ENCODE results near the gene SCAF1. TPM values are rescaled to one million over a fixed set of nuclear protein-coding genes. Genes with fewer than 3 reads are reported as not detected.

SCAF1 gene
- total and polyA plus RNA-seq, 2 of the 13 experiments (the other 11 are each of a cell fraction or from before 2014, with no cell fraction given) = 3.3 to 6.1 TPM

DNA sequence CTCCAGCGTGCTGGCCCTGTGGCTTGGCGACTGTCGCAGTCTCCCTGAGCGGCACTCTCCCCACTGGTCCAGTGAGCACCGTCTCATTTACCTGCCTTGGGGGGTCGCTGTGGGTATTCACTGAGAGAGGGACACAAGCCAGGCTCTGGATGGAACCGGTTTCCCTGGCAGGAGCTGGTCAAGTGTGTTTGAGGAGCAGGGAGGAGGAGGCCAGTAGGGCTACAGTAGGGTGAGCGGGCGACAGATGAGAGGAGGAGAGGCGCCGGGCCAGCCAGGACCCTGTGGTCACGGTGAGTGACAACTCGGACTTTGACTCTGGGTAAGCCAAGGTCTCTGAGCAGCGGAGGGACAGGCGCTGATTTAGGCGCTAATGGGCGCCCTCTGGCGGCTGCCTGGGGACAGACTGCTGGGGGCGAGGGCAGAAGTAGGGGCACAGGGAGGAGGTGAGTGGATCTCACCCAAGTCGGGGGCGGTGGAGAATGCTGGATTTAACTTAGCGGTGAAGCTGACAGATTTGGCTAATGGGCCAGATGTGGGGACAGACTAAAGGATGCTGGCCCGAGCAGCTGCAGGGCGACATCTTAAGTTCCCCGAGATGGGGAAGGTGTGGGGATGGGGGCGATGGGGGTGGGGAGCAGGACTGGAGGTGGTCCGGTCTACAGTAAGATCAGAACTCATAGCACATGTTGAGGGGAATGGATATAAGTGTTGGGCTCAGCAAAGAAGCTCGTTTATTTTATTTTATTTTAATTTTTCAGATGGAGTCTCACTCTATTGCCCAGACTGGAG is 30.3 kb downstream of the SCAF1 start (continued):
- TF ChIP-seq SKIL (CRISPR knock-in tag; IDR thresholded peaks at IDR 0.05; ENCODE audit: borderline replicate concordance) = 0 out of 2 replicates have a peak, but pooled peaks have one; percentile 47
- TF ChIP-seq ZKSCAN5 (CRISPR knock-in tag; IDR thresholded peaks at IDR 0.05) = 0 out of 2 replicates have a peak, but pooled peaks have one; percentile 26
- peak; percentile 79; the same call in 1 of the 2 replicates for TF ChIP-seq MYPOP (CRISPR knock-in tag; IDR thresholded peaks at IDR 0.05)
- peak; percentile 71 for TF ChIP-seq ZFX (CRISPR knock-in tag; IDR thresholded peaks at IDR 0.05; ENCODE audit: low read depth)
- TF ChIP-seq EED (CRISPR knock-in tag; IDR thresholded peaks at IDR 0.05) = no peak
- TF ChIP-seq FOXA3 (CRISPR knock-in tag; IDR thresholded peaks at IDR 0.05) = 0 out of 2 replicates have a peak, but pooled peaks have one; percentile 25
- TF ChIP-seq, protein P1, sequence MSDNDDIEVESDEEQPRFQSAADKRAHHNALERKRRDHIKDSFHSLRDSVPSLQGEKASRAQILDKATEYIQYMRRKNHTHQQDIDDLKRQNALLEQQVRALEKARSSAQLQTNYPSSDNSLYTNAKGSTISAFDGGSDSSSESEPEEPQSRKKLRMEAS (IDR thresholded peaks at IDR 0.05) = peak; percentile 52; the same call in 1 of the 2 replicates
- peak; percentile 59 for TF ChIP-seq ASH2L (IDR thresholded peaks at IDR 0.05; ENCODE audit: insufficient read length, low read depth, low read length)
- TF ChIP-seq PPARG (CRISPR knock-in tag; conservative IDR thresholded peaks at IDR 0.05) = 0 out of 2 replicates have a peak, but pooled peaks have one; percentile 51
- no peak for TF ChIP-seq ZNF432 (CRISPR knock-in tag; IDR thresholded peaks at IDR 0.05; ENCODE audit: borderline replicate concordance)
- peak; percentile 75; the same call in 1 of the 2 replicates for TF ChIP-seq ZBTB4 (CRISPR knock-in tag; IDR thresholded peaks at IDR 0.05; ENCODE audit: borderline replicate concordance)
- TF ChIP-seq, protein P2, sequence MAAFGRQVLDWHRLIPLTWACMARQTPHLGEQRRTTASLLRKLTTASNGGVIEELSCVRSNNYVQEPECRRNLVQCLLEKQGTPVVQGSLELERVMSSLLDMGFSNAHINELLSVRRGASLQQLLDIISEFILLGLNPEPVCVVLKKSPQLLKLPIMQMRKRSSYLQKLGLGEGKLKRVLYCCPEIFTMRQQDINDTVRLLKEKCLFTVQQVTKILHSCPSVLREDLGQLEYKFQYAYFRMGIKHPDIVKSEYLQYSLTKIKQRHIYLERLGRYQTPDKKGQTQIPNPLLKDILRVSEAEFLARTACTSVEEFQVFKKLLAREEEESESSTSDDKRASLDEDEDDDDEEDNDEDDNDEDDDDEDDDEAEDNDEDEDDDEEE (CRISPR knock-in tag; IDR thresholded peaks at IDR 0.05) = 0 out of 2 replicates have a peak, but pooled peaks have one; percentile 36
- TF ChIP-seq NR3C1 (CRISPR knock-in tag; IDR thresholded peaks at IDR 0.05) = no peak
- TF ChIP-seq RXRA (CRISPR knock-in tag; IDR thresholded peaks at IDR 0.05) = peak; percentile 63; the same call in 1 of the 2 replicates
- peak; percentile 96 for TF ChIP-seq HNF4G (IDR thresholded peaks at IDR 0.05; ENCODE audit: borderline replicate concordance, low read depth, low read length)
- peak; percentile 95 for TF ChIP-seq HNF4G (CRISPR knock-in tag; IDR thresholded peaks at IDR 0.05; ENCODE audit: borderline replicate concordance, low read depth)
- TF ChIP-seq ZFP36L1 (CRISPR knock-in tag; IDR thresholded peaks at IDR 0.05) = no peak
- peak; percentile 76; the same call in 1 of the 2 replicates for TF ChIP-seq ZNF350 (CRISPR knock-in tag; IDR thresholded peaks at IDR 0.05; ENCODE audit: borderline replicate concordance, low read depth)
- no peak; the same call in 1 of the 2 replicates for TF ChIP-seq HCFC1 (IDR thresholded peaks at IDR 0.05; ENCODE audit: low read depth, low read length)
- TF ChIP-seq GATAD2A (CRISPR knock-in tag; IDR thresholded peaks at IDR 0.05) = peak; percentile 76

Measured in HepG2 (cell line).